ENCODE results near the gene PUM1. TPM values are rescaled to one million over a fixed set of nuclear protein-coding genes. Genes with fewer than 3 reads are reported as not detected.

PUM1 gene
- polyA plus RNA-seq, 10 donors = 50.4 to 75.4 (median 57.0) TPM

DNA sequence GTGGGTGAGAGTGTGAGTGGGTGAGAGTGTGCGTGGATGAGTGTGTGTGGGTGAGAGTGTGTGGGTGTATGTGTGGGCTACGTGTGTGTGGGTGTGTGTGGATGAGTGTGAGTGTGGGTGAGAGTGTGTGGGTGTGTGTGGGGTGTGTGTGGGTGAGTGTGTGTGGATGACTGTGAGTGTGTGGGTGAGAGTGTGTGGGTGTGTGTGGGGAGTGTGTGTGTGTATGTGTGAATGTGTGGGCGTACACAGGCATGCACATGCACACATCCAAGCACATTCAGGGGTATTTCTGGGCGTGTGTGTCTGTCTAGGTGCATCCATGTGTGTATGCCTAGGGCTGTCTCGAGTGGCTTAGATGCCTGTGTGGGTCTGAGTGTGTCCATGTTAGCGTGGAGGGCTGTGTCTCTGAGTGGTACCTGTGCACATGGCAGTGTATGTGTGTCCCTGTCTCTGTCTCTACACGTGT, 171.0 kb downstream of the PUM1 start:
- no peak for DNase-seq

DNA sequence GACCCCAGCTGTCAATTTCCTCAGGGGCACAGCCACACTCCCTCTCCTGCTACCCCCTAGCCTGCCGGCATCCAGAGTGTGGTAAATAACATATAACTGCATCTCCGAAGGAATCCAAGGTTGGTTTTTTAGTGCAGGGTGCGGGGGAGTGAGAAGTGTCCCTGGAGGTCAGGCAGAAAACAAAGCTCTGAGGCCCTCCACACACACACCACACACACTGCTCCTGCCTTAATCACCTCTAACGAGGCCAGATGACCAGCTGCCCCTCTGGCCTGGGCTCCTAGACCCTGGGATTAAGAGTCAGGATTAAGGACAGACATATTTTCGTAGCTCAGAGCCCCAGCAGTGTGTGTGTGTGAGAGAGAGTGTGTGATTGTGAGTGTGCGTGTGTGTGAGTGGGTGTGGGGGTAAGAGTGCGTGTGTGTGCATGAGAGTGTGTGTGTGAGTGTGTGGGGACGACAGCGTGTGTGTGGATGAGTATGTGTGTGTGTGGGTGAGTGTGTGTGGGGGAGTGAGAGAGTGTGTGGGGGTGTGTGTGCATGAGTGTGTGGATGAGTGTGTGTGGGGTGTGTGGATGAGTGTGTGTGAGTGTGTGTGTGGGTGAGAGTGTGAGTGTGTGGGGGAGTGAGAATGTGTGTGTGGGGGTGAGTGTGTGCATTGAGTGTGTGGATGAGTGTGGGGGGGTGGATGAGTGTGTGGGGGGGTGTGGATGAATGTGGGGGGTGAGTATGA, 171.6 kb downstream of the PUM1 start:
- no peak for DNase-seq

DNA sequence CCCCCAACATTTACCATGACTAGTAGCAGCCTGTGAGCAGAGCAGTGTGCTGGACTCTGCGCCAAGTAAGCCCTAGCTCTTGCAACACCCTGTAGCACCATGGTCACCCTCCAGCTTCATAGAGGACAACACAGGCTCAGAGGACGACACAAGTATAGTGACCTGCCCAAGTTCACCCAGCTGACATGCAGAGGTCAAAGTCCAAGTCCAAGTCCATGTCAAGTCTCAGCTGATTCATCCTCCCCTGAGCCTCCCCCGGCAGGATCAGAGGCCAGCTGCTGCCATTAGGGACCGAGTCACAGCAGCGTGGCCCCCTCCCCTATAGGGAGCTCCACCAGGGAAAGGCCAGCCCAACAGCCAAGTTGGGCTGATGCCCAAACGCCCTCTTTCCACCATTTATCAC, 172.8 kb downstream of the PUM1 start:
- DNase-seq = no peak

DNA sequence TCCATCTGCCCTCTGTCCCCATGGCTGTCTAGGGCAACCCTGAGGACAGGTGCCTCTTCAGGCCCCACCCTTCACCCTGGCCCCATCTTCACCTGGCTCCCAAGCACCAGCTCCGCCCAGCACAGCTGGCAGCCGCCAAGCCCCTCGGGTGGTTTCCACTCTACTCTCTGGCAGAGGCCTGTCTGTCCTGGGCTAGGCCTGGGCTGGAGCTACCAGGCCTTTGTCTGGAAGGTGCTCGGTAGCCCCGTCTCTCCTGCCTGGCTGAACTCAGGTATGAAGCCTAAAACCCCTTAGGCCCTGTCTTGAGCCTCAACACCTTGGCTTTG, 174.3 kb downstream of the PUM1 start:
- no peak for DNase-seq

DNA sequence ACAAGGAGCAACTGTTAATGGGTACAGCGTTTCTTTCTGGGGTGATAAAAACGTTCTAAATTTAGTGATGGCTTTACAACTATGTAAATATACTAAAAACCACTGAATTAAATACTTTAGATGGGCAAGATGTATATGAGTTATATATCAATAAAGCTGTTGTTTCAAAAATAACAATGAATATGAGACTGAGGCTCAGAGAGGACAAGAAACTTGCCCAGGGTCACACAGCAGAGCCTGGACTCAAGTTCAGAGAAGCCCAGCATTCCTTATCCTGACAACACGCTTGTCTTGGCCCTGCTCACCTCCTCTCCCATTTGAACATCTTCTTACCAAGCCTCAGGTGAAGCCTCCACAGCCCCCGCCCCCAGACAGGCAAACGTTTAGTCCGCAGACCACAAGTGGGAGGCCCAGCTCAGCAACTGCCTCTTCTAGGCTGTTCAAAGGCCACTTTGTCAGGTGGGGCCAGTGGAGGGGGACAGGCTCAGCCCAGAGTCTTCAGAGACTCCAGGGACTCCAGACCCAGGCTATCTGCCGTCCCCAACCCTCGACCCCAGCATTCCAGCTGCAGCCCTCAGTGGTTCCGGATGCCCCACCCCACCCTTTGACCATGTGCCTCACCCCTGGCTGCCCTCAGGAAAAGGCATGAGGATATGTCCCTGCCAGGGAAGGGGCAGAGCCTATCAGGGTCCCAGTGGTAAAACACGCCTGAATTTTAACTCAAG, 174.9 kb downstream of the PUM1 start:
- no peak for DNase-seq

DNA sequence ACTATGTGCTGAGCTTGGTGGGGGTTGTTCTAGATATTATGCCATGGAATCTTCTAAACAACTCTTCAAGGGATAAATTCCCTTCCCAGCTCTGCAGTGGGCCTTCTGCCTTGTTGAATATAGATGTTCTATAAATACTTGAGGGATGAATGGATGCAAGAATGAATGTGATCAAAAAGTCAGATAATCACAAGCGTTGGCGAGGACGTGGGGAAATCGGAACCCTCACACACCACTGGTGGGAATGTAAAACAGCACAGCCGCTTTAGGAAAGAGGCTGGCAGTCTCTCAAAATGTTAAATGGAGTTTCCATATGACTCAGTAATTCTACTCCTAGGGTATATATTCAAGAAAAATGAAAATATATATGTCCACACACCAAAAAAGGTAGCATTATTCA, 176.0 kb downstream of the PUM1 start:
- DNase-seq = peak in 1 of 3 donors; percentile 58

DNA sequence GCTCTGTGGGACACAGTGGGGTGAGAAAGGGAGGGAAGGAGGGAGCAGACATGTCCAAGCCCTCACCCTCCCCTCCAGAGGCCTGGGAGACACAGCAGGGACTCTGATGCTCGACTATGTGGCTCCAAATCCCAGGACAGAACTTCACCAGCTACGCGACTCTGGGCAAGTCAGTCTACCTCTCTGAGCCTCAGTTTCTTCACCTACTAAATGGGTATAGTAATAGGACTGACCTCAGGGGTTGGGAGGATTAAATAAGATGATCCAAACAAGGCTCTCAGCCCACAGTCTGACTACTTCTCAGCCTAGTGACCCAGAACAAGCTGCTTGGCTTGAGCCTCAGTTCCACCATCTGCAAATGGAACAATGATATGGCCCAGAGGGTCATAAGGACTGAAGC, 176.5 kb downstream of the PUM1 start:
- DNase-seq = no peak

DNA sequence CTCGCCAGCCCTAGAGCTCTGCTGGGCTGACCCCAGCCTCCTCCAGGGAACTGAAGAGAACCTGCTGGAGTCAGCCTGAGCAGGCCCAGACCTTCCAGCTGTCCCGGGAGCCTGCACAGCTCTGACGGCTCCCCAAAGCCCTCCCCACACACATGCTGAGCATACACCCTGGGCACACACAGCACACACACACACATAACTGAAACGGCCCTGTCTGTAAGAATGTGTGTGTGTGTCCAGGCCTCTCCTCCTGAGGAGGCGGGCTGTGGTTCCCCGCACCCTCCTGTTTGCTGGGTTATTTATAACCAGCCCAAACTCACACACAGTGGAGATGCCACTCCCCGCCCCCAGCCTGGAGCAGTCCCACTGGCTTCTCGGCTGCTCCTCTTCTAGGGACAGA, 177.1 kb downstream of the PUM1 start:
- peak; percentile 51 to 86 (median 76) for DNase-seq

DNA sequence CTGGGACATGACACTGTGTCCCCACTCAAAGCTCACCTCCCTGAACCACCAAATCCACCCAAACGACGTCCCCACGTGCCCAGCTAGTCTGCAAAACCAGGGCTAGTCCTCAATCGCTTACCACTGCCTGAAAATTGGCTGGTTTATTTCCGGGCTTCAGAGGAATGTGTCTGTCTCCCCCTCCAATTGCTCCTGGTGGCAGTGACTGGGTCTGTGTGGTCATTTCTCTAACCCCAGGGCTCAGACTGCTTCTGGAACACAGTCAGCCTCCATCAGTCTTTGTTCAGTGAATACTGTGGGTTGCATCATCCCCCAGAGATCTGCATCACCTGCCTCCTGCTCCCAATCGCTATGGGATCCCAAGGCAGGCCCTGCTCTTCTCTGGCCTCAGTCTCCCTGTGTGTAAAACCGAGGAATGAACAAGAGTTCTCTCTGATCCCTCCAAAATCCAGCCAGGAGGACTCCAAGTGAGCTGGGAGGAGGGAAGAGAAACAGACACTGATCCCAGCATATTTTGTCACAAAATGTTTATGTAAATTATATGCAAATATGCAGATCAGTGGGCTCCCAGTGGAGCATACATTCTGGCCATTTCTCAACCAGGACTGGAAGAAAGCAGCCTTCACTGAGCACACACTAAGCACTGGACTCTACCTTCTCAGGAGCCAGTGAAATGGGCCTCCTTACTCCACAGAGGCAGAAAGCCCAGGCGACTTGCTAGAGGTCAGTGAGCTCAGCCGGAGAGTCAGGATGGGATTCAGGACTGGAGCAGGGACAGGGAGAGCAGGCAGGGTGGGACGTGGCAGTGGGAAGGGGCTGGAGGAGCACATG, 177.8 kb downstream of the PUM1 start:
- DNase-seq = no peak

DNA sequence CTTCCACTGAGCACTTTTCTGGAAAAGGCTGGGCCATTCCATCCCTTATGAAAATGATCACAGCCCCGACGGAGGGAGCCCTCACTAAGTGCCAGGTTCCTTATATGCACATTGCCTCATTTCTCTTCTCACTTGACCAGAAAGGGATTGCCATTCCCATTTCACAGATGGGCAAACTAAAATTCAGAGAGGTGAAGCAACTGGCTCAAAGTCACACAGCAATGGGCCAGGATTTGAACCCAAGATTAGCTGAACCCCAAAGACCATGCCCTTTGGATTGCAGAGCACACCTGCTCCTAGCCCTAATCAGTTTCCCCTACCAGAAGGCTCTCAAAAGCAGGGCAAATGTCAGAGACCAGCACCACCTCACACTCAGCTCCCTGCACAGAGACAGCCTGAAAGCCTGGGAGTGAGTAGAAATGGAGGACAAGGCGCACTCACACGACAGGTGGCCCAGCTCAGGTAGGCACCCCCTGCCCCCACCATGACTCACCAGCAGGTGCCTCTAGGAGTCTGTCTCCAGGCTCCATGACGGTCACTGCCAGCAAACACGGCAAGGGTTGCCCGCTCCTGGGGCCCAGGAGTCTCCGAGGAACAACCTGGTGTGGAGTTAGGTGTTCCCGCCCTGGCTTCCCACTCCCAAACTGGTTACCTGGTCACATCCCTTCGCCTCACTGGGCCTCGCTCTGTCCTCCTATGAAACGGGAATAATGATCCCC, 178.6 kb downstream of the PUM1 start:
- DNase-seq = no peak

DNA sequence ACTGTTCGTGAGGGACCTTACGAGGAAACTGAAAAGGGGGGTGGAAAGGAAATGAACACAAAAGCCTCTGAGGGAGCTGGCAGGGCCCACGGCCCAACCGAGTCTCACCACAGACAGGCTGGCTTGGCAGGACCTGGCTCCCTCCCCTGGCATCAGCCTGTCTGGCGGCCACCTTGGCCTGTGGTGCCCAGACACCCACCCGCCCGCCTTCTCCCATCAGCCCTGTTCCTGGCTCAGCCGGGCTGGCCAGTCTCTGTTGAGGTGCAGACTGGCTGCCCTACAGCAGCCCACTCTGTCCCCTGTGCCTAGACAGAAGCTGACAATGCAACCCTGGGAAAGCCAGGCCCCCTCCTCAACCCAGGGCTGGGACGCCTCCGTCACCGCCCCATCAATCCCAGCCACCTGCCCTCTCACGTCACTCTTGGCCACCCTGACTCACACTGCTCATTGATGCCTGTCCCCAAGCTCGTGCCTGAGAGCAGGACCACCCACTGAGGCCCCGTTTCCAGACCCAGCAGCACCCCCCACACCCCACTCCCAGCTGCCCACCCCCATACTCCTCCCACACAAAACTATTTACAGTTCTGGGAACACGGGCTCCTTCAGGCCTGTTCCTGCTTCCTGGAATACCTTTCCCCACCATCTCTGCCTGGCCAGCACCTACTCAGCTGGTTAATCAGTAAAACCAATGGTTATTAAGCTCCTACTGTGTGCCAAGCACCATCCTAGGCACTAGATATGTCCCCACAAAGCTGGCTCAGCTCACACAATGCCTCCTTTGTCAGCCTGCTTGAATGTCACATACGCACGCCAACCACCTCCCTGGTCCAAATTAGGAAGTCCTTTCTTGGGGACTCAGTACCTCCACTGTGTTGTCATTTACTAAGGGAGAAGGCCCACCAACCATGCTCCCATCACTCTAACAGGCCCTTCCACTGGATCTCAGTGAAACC, 179.7 kb downstream of the PUM1 start:
- peak in 1 of 3 donors; percentile 50 for DNase-seq

DNA sequence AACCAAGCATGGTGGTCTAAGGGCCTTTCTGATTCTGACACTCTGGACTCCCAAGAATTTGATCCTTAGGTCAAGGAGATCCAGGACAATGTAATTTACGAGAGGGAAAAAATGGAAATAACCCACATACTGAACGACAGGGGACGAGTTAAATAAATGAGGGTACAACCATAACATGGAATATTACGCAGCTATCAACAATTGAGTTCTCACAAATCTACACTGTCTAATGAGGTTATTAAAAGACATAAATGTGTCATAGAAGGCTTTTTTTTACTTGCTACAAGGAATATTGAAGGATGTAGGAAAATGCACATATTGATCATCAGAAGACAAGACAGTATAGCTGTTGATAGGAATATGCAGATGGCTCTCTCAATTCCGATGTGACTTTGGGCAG, 180.8 kb downstream of the PUM1 start:
- no peak for DNase-seq

DNA sequence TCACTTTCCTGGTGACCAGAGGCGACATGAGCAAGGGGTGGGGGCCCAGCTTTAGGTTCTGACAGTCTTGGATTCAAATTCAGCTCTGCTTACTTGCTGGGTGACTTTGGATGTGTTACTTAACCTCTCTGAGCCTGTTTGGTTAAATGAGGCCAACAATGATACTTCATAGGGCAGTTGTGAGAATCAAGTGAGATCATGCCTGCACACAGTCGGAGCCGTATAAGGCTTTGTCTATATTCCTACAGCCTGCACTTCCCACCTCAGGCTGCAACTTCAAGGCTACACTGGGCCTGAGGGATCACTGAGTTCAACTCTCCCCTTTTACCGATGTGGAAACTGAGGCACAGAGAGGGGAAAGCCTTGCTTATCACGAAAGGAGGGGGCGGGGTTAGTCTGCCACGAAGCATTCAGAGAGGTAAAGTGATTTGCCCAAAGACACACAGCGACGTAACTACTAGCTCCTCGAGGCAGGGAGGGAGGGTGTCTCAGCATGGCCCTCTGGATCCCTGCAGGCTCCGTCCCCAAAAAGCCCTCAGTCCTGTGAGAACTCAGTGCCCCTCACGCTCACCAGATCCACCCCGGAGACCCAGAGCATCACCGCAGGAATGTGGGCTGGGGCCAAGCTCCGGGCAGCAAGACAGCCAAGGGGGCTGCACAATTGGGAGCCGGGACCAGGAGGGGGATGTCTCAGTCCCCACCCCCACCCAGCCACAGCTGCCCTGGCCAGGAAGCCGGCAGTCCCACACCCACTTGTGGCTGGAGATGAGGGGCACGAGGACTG, 181.9 kb downstream of the PUM1 start:
- DNase-seq = no peak

DNA sequence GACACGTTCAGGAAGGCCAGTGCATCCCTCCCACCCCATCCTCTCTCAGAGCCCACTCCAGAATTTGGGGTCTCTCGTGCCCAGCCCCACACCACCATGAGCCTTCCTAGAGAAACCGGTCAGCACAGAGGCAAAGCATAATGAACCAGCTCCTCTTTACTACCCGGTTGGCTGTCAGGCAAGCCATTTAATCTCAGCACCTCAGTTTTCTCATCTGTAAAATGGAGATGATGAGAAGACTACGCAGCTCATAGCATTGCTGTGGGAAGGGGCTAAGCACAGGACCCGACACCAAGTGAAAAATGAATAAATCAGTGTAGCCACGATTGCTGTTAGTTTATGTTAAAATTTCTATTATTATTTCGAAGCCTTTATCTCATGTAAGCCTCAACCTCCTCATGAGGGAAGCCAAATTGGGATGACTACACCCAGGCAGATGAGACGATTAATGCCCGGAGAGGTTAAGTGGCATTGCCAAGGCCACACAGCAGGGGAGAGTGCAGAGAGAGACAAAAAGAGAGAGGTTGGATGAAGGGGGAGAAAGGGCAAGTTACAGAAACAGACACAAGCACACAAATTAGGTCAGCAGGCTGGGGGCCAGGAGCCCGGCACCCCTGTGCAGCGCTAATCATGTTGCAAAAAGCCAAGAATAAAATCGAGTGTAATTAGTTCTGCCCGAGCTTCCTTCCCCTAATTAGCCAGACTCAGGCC, 182.7 kb downstream of the PUM1 start:
- no peak for DNase-seq

Other genes starting within 250 kb of the PUM1 start
- gene SDC3, start 157.0 kb downstream of the PUM1 start, polyA plus RNA-seq (ENCODE audit: insufficient read length in 10 of 10) = 10 to 100 TPM; 33.9 to 62.1 (median 41.1) TPM
- 1 to 10 TPM; 1.5 to 2.7 (median 2.0) TPM for gene NKAIN1, start 174.2 kb upstream of the PUM1 start, polyA plus RNA-seq (ENCODE audit: insufficient read length in 10 of 10)
- 10 to 100 TPM; 33.8 to 48.8 (median 41.6) TPM for gene SNRNP40, start 231.1 kb upstream of the PUM1 start, polyA plus RNA-seq (ENCODE audit: insufficient read length in 10 of 10)
- 10 to 100 TPM; 22.7 to 30.0 (median 26.3) TPM for gene ZCCHC17, start 231.3 kb upstream of the PUM1 start, polyA plus RNA-seq (ENCODE audit: insufficient read length in 10 of 10)

All from muscle of back (tissue), 11 donors.